DMS114 treated with DMSO at 0.1 percent for 48 hours (cell line): ENCODE measurements around the gene APIP.
"Not testable (repeated sequence)": the region's sequence is repeated elsewhere in the genome, so short reads cannot be mapped to it uniquely, and the experiment has no call there.

Experiments used
- DNase-seq: peaks from one replicate; lab custom pipeline; 2025; ENCODE audit not compliant: unreplicated experiment; lab: John Stamatoyannopoulos, UW

Gene APIP

DNA sequence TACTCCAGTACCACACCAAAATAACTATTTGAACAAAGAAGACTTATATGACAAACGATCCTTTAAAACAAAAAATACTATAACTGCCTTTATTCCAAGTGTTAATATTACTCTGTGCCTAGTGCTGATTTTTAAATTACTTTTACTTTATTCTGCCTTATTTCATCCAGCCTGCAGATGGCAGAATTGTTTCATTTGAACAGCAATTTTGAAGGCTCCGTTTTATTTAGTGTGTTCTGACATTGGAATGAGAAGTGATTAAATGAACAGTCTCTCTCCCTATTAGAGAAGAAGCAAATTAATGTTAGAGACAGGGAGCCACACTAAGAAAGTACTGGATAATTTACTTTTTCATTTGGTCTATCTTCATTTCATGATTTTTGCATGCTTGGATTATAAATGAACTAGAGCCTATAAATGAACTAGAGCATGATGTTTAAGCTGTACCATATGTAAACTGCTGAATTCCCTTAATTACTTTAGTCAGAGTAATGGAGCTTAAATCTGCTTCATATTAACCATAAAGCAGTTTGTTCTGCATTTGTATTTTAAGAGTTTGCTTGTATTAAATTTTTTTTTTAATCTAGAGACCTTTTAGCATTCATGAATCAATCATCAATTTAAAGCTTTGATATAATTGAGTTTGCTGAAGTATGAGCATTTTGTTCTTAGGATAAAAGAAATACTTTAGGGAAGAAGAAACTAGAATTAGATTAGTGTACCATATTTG, 10.1 kb upstream of the APIP start:
- peak; percentile 4 for DNase-seq

- no peak for DNase-seq
Observed at GRCh38 chr11:34924714-34925113, 8.5 kb upstream of the APIP start.

DNA sequence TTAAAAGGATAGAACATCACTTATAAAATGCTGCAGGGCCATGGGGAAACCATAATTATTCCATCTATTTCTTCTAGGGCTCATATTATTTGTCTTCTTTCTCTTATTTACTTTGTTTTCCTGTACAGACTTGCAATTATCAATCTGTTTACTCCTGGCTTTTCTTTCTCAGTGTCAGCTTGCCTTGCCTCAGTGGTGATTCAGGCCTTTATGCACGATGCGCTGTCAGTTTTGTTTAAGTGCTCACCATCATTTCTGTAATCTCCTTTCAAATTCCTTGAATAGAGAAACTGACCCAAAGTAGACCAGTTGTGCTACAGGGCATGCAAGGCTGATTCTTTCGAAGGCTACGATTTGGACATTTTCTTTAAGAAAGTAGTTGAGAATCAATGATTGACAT, 5.0 kb upstream of the APIP start:
- no peak for DNase-seq

DNA sequence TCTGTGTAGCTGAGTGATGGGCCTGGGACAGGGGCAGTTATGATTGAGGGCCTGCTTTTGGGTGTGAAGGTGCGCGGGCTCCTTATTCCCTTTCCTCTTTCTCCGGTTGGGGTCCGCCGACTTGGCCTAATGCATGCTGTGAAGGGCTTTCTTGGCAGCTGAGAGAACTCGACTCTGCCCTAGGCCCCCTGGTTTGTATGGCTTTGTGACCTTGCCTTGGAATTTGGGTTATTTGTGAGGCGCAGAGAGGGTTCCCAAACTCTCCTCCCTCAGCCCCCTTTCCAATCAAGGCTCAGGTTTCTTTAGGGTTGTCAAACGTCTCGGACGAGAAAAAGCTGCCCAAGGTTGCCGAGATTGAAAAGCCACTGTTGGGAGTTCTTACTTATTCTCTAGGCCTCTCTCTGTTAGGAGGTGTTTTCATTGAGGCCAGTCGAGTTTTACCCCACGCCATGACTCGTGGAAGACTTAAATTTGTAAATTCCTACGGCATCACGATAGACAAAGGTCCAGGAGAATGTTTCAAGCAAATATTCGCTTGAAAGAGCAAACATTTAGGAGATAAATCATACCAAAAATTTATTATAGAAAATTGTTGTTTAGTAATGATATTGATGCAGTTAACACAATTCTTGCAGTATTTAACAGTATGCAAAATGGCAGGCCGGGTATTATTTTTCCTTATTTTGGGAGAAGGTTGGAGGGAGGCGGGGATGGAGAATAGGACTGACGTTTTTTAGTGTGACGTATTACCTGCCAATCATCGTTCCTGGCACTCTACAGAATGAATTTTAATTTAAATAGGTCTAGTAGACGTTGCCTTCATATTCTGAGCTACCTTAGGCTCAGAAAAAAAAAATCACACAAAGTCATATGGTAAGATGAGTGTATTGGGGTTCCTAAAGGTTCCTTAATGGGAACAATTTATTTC, 928 bp upstream of the APIP start:
- DNase-seq, result no peak

DNA sequence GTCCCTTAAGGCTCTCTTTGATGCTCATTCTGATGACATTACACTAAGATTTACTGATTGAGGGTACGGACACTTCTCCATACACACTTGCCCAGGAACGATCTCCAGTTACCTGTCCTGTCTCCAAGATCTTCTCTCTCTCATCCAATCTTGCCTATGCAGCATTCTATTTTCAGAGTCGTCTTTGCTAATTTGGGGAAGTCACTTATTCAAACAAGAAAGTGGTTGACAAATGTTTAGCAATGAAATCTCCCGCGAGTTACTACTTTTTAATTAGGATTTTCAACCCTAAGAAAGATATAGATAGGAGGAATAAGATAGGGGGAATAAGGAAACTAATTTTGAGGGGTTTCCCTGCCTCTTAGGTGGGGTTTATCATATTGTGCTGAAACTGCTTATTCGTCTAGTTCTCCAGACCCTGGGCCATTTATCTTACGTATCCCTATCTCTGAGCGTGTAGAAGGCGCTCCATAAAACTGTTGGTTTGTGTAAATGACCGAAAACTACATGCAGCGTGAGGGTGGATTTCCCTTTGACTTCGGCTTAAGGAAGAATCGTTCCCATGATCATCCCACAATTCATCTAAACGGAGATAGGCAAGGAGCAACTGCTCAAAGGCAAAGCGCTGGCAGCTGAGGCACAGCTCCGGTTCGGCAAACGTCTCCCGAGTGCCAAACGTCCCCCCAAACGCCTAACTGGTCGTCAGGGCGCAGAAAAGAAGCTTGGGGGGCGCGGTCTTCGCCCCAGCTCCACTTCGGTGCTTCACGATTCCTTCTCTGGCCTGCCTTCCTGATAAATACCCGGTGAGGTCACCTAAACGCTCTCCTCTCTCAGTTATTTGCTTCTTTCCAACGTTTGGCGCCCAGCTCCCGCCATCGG, 804 bp downstream of the APIP start:
- DNase-seq, result no peak

GRCh38 chr11:34913556-34913955, 2.6 kb downstream of the APIP start:
- DNase-seq, result not testable (repeated sequence)

DNA sequence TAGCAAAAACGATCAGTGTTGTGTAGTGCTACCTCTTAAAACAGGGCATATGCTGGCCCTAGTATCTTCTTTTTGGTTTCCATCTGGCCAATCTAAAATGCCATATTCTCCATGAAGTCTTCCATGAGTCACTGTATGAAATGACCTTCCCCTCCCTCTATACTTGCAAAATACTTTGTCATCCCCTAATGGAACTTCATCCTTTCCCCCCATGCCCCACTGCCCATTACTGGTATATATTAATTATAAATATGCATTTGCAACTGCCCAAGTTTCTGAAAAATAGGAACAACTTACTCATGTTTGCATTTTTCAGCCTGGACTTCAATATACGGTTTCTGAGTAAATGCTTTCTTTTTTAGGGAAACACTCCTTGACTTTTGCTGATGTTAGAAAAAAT, 4.5 kb downstream of the APIP start:
- DNase-seq, result no peak

GRCh38 chr11:34910817-34911216, 5.4 kb downstream of the APIP start:
- no peak for DNase-seq

- no peak for DNase-seq
Observed at GRCh38 chr11:34909955-34910354, 6.2 kb downstream of the APIP start.

DNA sequence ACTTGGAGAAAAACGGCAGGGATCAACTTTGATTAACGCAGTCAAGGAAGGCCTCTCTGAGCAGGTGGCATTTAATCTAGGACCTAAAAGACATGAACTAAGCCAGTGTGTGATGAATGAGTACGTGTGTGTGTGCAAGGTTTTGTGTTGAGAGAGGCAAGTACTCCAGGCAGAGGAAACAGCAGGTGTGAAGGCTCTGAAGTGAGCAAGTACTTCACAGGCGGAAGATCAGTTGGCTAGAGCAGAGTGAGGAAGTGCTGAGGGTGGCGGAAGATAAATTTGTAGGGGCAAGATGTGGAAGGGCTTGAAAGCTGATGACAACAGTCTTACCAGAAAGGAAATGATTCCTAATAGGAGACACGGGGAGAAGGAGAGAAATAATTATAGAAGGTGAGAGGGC, 6.8 kb downstream of the APIP start:
- DNase-seq, result no peak

DNA sequence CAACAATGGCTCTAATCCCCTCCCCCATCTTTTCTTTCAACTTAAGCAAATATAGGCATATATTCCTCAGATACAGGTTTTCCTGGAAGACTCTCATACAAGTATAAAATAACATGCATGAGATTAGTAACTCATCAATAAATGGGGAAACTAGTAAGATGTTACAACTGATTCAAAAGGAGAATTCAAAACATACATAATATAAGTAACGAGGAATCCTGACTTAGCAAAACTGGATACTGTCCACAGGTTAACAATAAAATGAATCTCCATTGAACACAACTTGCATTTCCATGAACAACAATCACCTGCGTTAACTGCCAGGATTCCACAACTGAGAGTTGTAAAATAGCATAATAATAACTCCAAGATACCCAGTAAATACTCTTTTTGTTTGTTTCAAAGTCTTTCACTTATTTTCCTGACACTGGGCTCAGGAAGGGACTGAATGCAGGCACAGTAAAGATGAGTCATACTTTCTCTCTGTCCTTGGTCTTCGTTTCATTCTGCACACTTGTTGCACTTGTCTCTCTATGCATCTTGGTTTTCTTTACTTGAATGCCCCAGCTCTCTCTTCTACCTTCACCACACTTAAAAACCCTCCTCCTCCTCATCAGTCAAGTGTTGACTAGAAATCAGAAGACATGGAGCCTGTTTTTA, 8.1 kb downstream of the APIP start:
- DNase-seq, result no peak

DNA sequence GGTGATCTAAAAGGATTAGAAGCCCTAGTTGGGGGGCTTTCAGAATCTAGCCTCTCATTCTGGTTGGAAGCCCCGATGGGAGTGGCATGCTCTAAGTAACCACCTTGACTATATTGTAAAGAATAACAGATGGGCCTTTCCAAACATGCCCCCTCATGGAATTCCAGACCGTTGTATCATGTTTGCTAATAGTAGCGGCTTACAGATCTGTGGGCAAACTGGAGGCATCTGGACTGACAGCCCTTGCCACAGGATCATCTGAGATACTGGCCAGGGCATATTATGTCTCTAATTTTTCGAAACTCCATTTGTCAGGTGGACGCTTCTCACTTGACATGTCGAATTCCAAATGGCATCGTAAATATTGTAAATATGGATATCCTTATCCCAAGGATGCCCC, 10.5 kb downstream of the APIP start:
- DNase-seq, result no peak

GRCh38 chr11:34904421-34904955, 11.7 kb downstream of the APIP start:
- no peak for DNase-seq

GRCh38 chr11:34899633-34900016, 16.6 kb downstream of the APIP start:
- DNase-seq, result no peak

DNA sequence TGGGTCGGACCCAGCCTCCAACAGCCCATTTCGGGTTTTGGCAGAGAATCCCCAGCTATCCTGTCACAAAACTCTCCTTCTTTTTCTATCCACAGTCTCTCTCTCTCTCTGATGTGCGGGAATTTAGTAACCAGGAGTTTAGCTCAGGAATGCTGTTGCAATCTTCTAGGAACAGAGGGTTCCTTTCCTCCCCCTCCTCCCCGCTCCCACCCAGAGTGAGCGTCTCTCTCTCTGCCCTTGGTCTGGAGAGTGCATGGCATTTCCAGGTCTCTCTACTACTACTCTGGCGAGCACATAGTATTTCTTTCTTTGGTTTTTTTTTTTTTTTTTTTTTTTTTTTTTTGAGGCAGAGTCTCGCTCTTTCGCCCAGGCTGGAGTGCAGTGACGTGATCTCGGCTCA, 17.7 kb downstream of the APIP start:
- DNase-seq, result no peak

DNA sequence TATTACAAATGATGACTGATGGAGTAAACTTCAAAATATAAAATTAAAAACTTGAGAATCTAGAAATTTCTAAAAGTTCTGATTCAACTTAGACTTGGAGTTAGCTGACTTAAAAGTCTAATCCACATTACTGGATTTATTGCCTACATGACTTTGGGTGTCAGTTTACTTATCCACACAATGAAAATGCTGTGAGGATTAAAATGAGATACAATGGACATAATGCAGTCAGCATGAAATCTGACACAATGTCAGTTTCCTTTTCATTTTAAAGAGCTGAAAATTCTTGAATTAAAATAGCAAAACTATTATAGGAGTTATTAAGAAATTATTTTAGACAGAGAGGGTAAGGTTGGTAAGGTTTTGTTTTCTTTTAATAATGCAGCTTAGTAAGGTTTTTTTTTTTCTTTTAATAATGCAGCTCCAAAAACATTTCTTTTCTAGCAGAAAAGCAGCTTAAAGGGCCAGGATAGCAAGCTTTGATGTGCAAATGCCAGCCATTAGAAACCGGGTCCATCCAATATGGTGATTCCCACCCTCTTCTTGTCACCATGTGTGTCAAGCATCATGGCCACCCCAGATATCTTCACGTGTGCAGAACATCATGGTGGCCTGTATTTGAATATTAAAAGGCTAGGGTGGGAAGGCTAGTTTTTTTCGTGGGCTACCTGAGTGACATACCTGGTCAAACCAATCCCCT, 18.9 kb downstream of the APIP start:
- DNase-seq, result no peak

DNA sequence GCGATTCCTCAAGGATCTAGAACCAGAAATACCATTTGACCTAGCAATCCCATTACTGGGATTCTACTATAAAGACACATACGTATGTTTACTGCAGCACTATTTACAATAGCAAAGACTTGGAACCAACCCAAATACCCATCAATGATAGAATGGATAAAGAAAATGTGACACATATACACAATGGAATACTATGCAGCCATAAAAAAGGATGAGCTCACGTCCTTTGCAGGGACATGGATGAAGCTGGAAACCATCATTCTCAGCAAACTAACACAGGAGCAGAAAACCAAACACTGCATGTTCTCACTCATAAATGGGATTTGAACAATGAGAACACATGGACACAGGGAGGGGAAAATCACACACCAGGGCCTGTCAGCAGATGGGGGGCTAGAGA, 20.0 kb downstream of the APIP start:
- not testable (repeated sequence) for DNase-seq

- DNase-seq, result no peak
Observed at GRCh38 chr11:34893416-34893815, 22.8 kb downstream of the APIP start.

DNA sequence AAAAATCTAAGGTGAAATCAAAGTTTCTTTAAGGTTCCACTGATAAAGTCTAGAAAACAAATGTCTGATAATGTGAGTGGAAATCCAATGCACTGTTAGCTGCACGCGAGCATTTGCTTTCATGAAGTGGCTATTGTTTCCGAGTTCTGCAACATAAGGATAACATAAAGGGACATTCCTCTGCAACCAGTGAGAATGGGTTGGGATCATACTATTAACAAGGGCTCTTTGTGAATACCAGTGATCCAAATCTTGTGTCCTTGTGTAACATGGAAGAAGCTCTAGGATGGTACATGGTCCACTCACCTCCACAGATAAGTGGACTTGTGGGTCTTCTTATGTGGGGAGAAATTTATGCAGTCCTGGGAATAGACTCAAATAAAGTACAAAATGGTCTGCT, 24.6 kb downstream of the APIP start:
- DNase-seq, result no peak

DNA sequence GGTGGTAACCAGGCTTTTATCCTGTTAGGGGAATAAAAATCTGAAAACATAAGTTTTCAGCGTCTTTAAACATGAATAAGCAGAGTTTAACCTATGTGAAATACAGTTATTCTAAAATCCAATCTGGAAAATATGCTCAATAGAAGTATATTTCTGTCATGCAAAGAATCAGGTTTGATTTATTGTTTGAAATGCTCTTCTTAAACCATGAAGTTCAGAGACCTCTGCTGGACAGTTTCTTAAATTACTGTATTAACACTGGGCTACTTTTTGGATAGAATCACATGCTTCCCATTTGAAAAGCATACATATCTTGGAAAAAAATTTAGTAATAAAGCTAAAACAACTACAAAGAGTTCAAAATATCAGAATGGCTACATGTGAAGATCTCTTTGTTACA, 25.4 kb downstream of the APIP start:
- DNase-seq, result peak; percentile 2
